Right lobe of liver (tissue), 4 donors: ENCODE data around the gene CPNE9.

Source experiments
- POLR2A ChIP-seq: fragments of 450-650 bp; IDR thresholded peaks from one replicate; pipeline ENCODE4 v1.6.1; 2017; ENCODE audit warnings: antibody characterized with exemption, mild to moderate bottlenecking
- TF ChIP-seq, protein P1 (sequence below), 4 donors: fragments of 200-600 bp in 3 of 4; fragments of 450-650 bp in 1 of 4; IDR thresholded peaks; one replicate each; pipeline versions ENCODE4 v1.5.1 to v1.8.0; 2016 to 2022; ENCODE audit warnings: antibody characterized with exemption in 4 of 4, mild to moderate bottlenecking in 2 of 4
- donor health status: DM: no; HTN: no; CAD: no.
- donor health status: DM: no; HTN: no; CAD: no.
- donor health status: DM: no; HTN: yes; CAD: no.

DNA sequence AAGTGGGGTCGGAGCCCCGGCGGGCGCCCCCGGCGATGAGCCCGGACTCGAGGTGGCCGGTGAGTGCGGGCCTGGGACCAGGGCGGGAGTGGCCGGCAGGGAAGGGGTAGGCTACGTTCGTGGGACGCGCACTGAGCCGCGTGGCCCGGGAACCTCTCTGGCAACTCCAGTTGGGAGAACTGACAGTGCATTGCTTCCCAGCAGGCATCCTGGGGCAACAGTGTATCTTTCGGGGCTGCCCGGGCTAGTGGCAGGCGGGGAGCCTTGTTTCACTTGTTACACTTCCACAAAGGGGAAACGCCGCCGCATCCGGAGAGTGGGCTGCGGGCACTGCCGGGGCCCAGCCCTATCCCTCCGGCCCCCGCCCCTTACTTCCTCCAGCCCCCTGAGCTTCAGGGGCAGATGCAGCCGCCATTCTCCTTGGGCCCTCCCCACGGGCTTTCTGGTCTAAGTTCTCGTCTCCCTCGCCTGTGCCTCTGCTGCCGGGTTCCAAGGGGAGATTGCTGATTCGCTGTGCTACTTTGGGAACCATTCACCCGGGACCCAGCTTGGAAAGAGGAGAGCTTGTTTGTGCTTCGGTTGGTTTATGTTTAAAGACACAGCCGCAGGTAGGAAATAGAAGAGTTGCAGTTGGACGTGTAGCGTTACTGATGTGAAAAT lies 28.6 kb downstream of the CPNE9 start:
- TF ChIP-seq, protein P1, sequence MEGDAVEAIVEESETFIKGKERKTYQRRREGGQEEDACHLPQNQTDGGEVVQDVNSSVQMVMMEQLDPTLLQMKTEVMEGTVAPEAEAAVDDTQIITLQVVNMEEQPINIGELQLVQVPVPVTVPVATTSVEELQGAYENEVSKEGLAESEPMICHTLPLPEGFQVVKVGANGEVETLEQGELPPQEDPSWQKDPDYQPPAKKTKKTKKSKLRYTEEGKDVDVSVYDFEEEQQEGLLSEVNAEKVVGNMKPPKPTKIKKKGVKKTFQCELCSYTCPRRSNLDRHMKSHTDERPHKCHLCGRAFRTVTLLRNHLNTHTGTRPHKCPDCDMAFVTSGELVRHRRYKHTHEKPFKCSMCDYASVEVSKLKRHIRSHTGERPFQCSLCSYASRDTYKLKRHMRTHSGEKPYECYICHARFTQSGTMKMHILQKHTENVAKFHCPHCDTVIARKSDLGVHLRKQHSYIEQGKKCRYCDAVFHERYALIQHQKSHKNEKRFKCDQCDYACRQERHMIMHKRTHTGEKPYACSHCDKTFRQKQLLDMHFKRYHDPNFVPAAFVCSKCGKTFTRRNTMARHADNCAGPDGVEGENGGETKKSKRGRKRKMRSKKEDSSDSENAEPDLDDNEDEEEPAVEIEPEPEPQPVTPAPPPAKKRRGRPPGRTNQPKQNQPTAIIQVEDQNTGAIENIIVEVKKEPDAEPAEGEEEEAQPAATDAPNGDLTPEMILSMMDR (IDR thresholded peaks at IDR 0.05), result no peak
- TF ChIP-seq POLR2A, result no peak
